MCF 10A (cell line): ENCODE data around the gene SASH1. TPM values are rescaled to one million over a fixed set of nuclear protein-coding genes. Genes with fewer than 3 reads are reported as not detected.

ENCODE experiments used
- BruUV-seq: library from RNA; stranded (reverse); fragments of 400-500 nt; replicated peaks from 2 replicates; lab custom pipeline; 2021; lab: Mats Ljungman, UMichigan
- CTCF ChIA-PET: fragments of 300-600 bp; sonication (Branson Sonifier 250); formaldehyde crosslinking; extraction: SDS; loops from one replicate; lab custom pipeline; 2021; ENCODE audit warnings: antibody characterized with exemption, inconsistent platforms; lab: Yijun Ruan, JAX
- POLR2A ChIA-PET: fragments of 300-600, 350-650 bp; sonication (Branson Sonifier 250); formaldehyde crosslinking; extraction: SDS; loops from one replicate; lab custom pipeline; 2020; ENCODE audit warnings: antibody characterized with exemption, inconsistent platforms; lab: Yijun Ruan, JAX
- DNase-seq: peaks from one replicate; pipeline ENCODE4 v3.0.0-alpha.2; 2018; ENCODE audit not compliant: unreplicated experiment
- H3K27ac Mint-ChIP-seq: one replicate; pipeline ENCODE4 v1.8.0; 2022; ENCODE audit warnings: mild to moderate bottlenecking, low read depth, mixed read lengths; ENCODE audit not compliant: unreplicated experiment
- H3K27me3 Mint-ChIP-seq: one replicate; pipeline ENCODE4 v1.8.0; 2022; ENCODE audit warnings: mixed read lengths; ENCODE audit not compliant: insufficient read depth, unreplicated experiment
- H3K36me3 Mint-ChIP-seq: one replicate; pipeline ENCODE4 v1.8.0; 2022; ENCODE audit warnings: mild to moderate bottlenecking, moderate library complexity, mixed read lengths; ENCODE audit not compliant: insufficient read depth, unreplicated experiment
- H3K4me1 Mint-ChIP-seq: one replicate; pipeline ENCODE4 v1.8.0; 2022; ENCODE audit warnings: mixed read lengths; ENCODE audit not compliant: insufficient read depth, unreplicated experiment
- H3K4me3 Mint-ChIP-seq: one replicate; pipeline ENCODE4 v1.8.0; 2022; ENCODE audit warnings: mild to moderate bottlenecking, moderate library complexity, mixed read lengths; ENCODE audit not compliant: unreplicated experiment
- H3K9me3 Mint-ChIP-seq: one replicate; pipeline ENCODE4 v1.8.0; 2022; ENCODE audit warnings: mixed read lengths; ENCODE audit not compliant: unreplicated experiment
- intact Hi-C: fragments of 100-400 bp; cut with micrococcal nuclease; formaldehyde crosslinking; loops from 2 replicates; pipeline ENCODE4 v1.14.1; 2022
- total RNA-seq: library from RNA; stranded (reverse); gene quantifications from 2 replicates; pipeline ENCODE4 v1.2.3, GENCODE V29; 2022
- TF ChIP-seq, protein P1 (sequence below): fragments of 200-600 bp; IDR thresholded peaks from one replicate; pipeline ENCODE4 v1.8.0; 2022; ENCODE audit warnings: antibody characterized with exemption, mild to moderate bottlenecking; ENCODE audit not compliant: unreplicated experiment

SASH1 gene
- total RNA-seq, 1 experiment from 2014 or later, result 18.4 TPM

DNA sequence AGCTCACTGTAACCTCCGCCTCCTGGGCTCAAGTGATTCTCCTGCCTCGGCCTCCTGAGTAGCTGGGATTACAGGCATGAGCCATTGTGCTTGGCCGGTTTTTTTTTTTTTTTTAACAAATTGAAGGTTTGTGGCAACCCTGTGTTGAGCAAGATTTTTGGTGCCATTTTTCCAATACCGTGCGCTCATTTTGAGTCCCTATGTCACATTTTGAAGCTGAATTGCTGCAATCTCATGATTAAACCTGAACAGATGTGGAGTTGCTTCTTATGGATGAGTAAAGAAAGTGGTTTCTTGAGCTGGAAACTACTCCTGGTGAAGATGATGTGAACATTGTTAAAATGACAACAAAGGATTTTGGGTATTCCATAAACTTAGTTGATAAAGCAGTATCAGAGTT, 16.6 kb downstream of the SASH1 start:
- H3K27ac Mint-ChIP-seq, result no peak overlapping the region
- TF ChIP-seq, protein P1, sequence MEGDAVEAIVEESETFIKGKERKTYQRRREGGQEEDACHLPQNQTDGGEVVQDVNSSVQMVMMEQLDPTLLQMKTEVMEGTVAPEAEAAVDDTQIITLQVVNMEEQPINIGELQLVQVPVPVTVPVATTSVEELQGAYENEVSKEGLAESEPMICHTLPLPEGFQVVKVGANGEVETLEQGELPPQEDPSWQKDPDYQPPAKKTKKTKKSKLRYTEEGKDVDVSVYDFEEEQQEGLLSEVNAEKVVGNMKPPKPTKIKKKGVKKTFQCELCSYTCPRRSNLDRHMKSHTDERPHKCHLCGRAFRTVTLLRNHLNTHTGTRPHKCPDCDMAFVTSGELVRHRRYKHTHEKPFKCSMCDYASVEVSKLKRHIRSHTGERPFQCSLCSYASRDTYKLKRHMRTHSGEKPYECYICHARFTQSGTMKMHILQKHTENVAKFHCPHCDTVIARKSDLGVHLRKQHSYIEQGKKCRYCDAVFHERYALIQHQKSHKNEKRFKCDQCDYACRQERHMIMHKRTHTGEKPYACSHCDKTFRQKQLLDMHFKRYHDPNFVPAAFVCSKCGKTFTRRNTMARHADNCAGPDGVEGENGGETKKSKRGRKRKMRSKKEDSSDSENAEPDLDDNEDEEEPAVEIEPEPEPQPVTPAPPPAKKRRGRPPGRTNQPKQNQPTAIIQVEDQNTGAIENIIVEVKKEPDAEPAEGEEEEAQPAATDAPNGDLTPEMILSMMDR, result no peak
- no peak for DNase-seq
- no TSS peak for BruUV-seq
- no peaks in the 10 kb centered on the region for H3K27me3 Mint-ChIP-seq
- H3K4me1 Mint-ChIP-seq, result peaks cover 13% of the 10 kb centered on the region
- H3K36me3 Mint-ChIP-seq, result no peaks in the 10 kb centered on the region
- H3K9me3 Mint-ChIP-seq, result no peaks in the 10 kb centered on the region
- ChIA-PET CTCF (no interaction called here), POLR2A (interaction anchor here (0.6 to 0.9 kb wide), 2 partner anchors 87 to 95 kb away, joined by 3 read pairs; no protein-coding TSS in a partner anchor)
- intact Hi-C loops, result no loop called here
- H3K4me3 Mint-ChIP-seq, result no peak overlapping the region

- H3K27ac Mint-ChIP-seq, result no peak overlapping the region
- H3K4me1 Mint-ChIP-seq, result peaks cover 19% of the 10 kb centered on the region
- CTCF ChIA-PET, result interaction anchor here (0.7 kb wide), 1 partner anchor 117 kb away, joined by 3 read pairs; no protein-coding TSS in a partner anchor
- peaks cover 6% of the 10 kb centered on the region for H3K36me3 Mint-ChIP-seq
- no peaks in the 10 kb centered on the region for H3K27me3 Mint-ChIP-seq
- intact Hi-C loops, result no loop called here
- TF ChIP-seq, protein P1, result no peak
- POLR2A ChIA-PET, result no interaction called here
- no TSS peak for BruUV-seq
- peak; percentile 46 for DNase-seq
- H3K9me3 Mint-ChIP-seq, result no peaks in the 10 kb centered on the region
- no peak overlapping the region for H3K4me3 Mint-ChIP-seq
Observed at GRCh38 chr6:148364056-148364824, 21.6 kb downstream of the SASH1 start.

- no peaks in the 10 kb centered on the region for H3K9me3 Mint-ChIP-seq
- H3K27me3 Mint-ChIP-seq, result no peaks in the 10 kb centered on the region
- ChIA-PET POLR2A (no interaction called here), CTCF (no interaction called here)
- intact Hi-C loops, result loop anchor here (5.0 kb wide), 1 partner anchor 33 kb away; no protein-coding TSS in a partner anchor
- no peak overlapping the region for H3K4me3 Mint-ChIP-seq
- peaks cover 6% of the 10 kb centered on the region for H3K36me3 Mint-ChIP-seq
- peaks cover 21% of the 10 kb centered on the region for H3K4me1 Mint-ChIP-seq
- BruUV-seq, result no TSS peak
- no peak overlapping the region for H3K27ac Mint-ChIP-seq
- TF ChIP-seq, protein P1, result no peak
- DNase-seq, result no peak
Observed at GRCh38 chr6:148365041-148365440, 22.4 kb downstream of the SASH1 start.

DNA sequence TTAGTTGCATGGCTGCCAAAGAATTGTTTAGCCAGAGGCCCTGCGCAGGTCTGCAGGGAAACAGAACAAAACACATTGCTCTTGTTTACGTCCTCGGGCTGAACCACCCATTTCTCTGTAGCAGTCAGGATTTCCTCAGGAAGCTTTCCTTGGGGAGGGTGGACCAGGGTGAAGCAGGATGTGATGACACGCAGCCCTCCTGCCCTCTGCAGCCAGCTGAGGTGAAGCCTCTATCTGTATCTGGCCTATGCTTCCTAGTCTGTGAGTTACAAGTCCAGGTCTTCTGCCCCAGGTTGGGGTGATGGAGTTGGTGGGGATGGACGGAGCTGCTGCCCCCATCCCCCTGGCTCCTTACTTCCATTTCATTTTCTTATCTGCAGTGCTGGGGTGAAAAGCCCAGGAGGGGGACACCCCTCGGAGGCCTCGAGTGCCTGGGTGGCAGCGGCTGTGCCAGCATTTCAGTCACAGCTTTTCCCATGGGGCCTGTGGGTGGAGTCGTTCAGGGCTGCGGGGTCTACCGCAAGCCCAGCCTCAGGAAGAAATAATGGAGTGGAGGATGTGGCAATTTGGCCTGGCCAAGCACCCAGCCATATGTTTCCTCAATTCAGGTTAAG, 24.9 kb downstream of the SASH1 start:
- TF ChIP-seq, protein P1, result no peak
- CTCF ChIA-PET, result interaction anchor here (1.0 kb wide), 1 partner anchor 21 kb away, joined by 3 read pairs; no protein-coding TSS in a partner anchor
- Mint-ChIP-seq H3K27ac (no peak overlapping the region), H3K4me3 (no peak overlapping the region), H3K27me3 (no peaks in the 10 kb centered on the region), H3K4me1 (peaks cover 28% of the 10 kb centered on the region), H3K9me3 (no peaks in the 10 kb centered on the region), H3K36me3 (peaks cover 6% of the 10 kb centered on the region)
- no TSS peak for BruUV-seq
- intact Hi-C loops, result loop anchor here (5.0 kb wide), 1 partner anchor 35 kb away; no protein-coding TSS in a partner anchor
- DNase-seq, result peak; percentile 51
- POLR2A ChIA-PET, result interaction anchor here (0.6 to 2.6 kb wide), 7 partner anchors 10 to 116 kb away, joined by 3 to 10 read pairs (median 3); partner anchors contain the start of gene SASH1
